HCT116 (cell line): ENCODE results near the gene NPM3. TPM values are rescaled to one million over a fixed set of nuclear protein-coding genes. Genes with fewer than 3 reads are reported as not detected.

Experiments used
- ATAC-seq: fragments of 200-7000 bp; cut with Tn5 transposase; 2 replicates; pipeline ENCODE4 v1.9.1; 2020; ENCODE audit warnings: mild to moderate bottlenecking, moderate library complexity
- BruUV-seq: library from RNA; stranded (reverse); fragments of 400-500 nt; replicated peaks from 2 replicates; lab custom pipeline; 2021; lab: Mats Ljungman, UMichigan
- CTCF ChIA-PET: fragments of 300-600 bp; sonication (Branson Sonifier 250); formaldehyde crosslinking; loops from one replicate; lab custom pipeline; 2021; ENCODE audit warnings: antibody characterized with exemption; lab: Charles Lee
- POLR2A ChIA-PET: fragments of 300-600, 350-600 bp; sonication (Branson Sonifier 250); formaldehyde crosslinking; loops from one replicate; lab custom pipeline; 2021; ENCODE audit warnings: antibody characterized with exemption; lab: Charles Lee
- RAD21 ChIA-PET, 2 experiments: fragments of 300-600 bp; sonication (Branson Sonifier 250); formaldehyde crosslinking; loops; one replicate each; lab custom pipeline; 2023; ENCODE audit warnings: low total read pairs in 2 of 2; ENCODE audit not compliant: uncharacterized antibody in 2 of 2, unreplicated experiment in 2 of 2, low non-redundant PET in 1 of 2; lab: Charles Lee
- DNase-seq: peaks from one replicate; pipeline ENCODE4 v3.0.0-alpha.2; 2010; ENCODE audit warnings: low read depth, low spot score
- H2AFZ ChIP-seq: fragments of 200-600 bp; shearing (Covaris generic), sonication (generic); 2 replicates; pipeline ENCODE4 v1.6.1; 2017; ENCODE audit warnings: low read depth, mixed run types, mixed read lengths, antibody characterized with exemption, low read length; ENCODE audit not compliant: poor library complexity, severe bottlenecking
- H3K27ac ChIP-seq: 2 replicates; pipeline ENCODE4 v1.5.1; 2012; ENCODE audit warnings: low read depth, low read length
- H3K27me3 ChIP-seq: fragments of 200-600 bp; sonication (generic); 2 replicates; pipeline ENCODE4 v1.6.1; 2016; ENCODE audit warnings: mixed run types, low read length, mixed read lengths; ENCODE audit not compliant: insufficient read depth
- H3K36me3 ChIP-seq, 2 experiments: fragments of 200-500 bp in 1 of 2; fragments of 200-600 bp in 1 of 2; sonication (Bioruptor generic) in 1 of 2; sonication (generic) in 1 of 2; 2 replicates each; pipeline versions ENCODE4 v1.5.1 to v1.6.1; 2014 to 2016; ENCODE audit warnings: low read length in 2 of 2, inconsistent platforms in 1 of 2, mixed read lengths in 1 of 2, mixed run types in 1 of 2; ENCODE audit not compliant: insufficient read depth in 2 of 2, control insufficient read depth in 1 of 2
- H3K4me1 ChIP-seq, 2 experiments: fragments of 200-600 bp in 1 of 2; sonication (generic) in 1 of 2; 2 replicates each; pipeline versions ENCODE4 v1.5.1 to v1.6.1; 2012 to 2017; ENCODE audit warnings: low read length in 2 of 2, inconsistent platforms in 1 of 2, mild to moderate bottlenecking in 1 of 2, mixed read lengths in 1 of 2, mixed run types in 1 of 2, moderate library complexity in 1 of 2; ENCODE audit not compliant: insufficient read depth in 2 of 2, control insufficient read depth in 1 of 2
- H3K4me2 ChIP-seq: fragments of 200-600 bp; sonication (generic); 2 replicates; pipeline ENCODE4 v1.6.1; 2017; ENCODE audit warnings: mixed run types, low read length, mixed read lengths
- H3K4me3 ChIP-seq, 2 experiments: fragments of 200-600 bp in 1 of 2; sonication (generic) in 1 of 2; replicated peaks in 1 of 2; 2 replicates each; pipeline ENCODE4 v1.5.1; 2011 to 2016; ENCODE audit warnings: low read length in 2 of 2, control low read depth in 1 of 2, low read depth in 1 of 2, mild to moderate bottlenecking in 1 of 2, mixed read lengths in 1 of 2, mixed run types in 1 of 2
- H3K79me2 ChIP-seq: fragments of 200-600 bp; sonication (generic); 2 replicates; pipeline ENCODE4 v1.6.1; 2017; ENCODE audit warnings: mild to moderate bottlenecking, mixed run types, low read length, moderate library complexity, mixed read lengths; ENCODE audit not compliant: insufficient read depth
- H3K9ac ChIP-seq: fragments of 200-600 bp; sonication (generic); 2 replicates; pipeline ENCODE4 v1.6.1; 2016; ENCODE audit warnings: low read length, mixed read lengths
- H3K9me2 ChIP-seq: fragments of 200-600 bp; sonication (generic), shearing (Covaris generic); 2 replicates; pipeline ENCODE4 v1.6.1; 2017; ENCODE audit warnings: mixed run types, mild to moderate bottlenecking, moderate library complexity; ENCODE audit not compliant: insufficient read depth
- H3K9me3 ChIP-seq, 2 experiments: fragments of 200-500 bp in 1 of 2; fragments of 200-600 bp in 1 of 2; sonication (Bioruptor generic) in 1 of 2; sonication (generic) in 1 of 2; 2 replicates each; pipeline ENCODE4 v1.6.1; 2014 to 2017; ENCODE audit warnings: low read length in 2 of 2, mixed read lengths in 2 of 2, inconsistent platforms in 1 of 2, low read depth in 1 of 2, mild to moderate bottlenecking in 1 of 2, mixed run types in 1 of 2, moderate library complexity in 1 of 2; ENCODE audit not compliant: control insufficient read depth in 1 of 2, insufficient read depth in 1 of 2
- H4K20me1 ChIP-seq: fragments of 200-600 bp; sonication (generic), shearing (Covaris generic); 2 replicates; pipeline ENCODE4 v1.6.1; 2017; ENCODE audit warnings: mixed run types, mild to moderate bottlenecking, moderate library complexity; ENCODE audit not compliant: insufficient read depth
- CBX3 ChIP-seq: IDR thresholded peaks from 2 replicates; pipeline ENCODE4 v1.6.1; 2012; ENCODE audit warnings: low read depth
- CTCF ChIP-seq, 3 experiments: fragments of 200-600 bp in 1 of 3; sonication (generic) in 1 of 3; IDR thresholded peaks in 2 of 3; conservative IDR thresholded peaks in 1 of 3; 2 replicates each; pipeline ENCODE4 v1.5.1; 2012 to 2017; ENCODE audit warnings: low read depth in 2 of 3, low read length in 2 of 3, antibody characterized with exemption in 1 of 3, borderline replicate concordance in 1 of 3, control low read depth in 1 of 3, mild to moderate bottlenecking in 1 of 3, mixed read lengths in 1 of 3, mixed run types in 1 of 3, moderate library complexity in 1 of 3; ENCODE audit not compliant: insufficient read depth in 1 of 3
- ELF1 ChIP-seq: IDR thresholded peaks from 2 replicates; pipeline ENCODE4 v1.6.1; 2012; ENCODE audit warnings: low read depth, borderline replicate concordance
- EZH2 ChIP-seq: fragments of 200-600 bp; sonication (generic); IDR thresholded peaks from 2 replicates; pipeline ENCODE4 v1.6.1; 2017; ENCODE audit warnings: antibody characterized with exemption, mixed run types
- EZH2phosphoT487 ChIP-seq: fragments of 200-600 bp; IDR thresholded peaks from 2 replicates; pipeline ENCODE4 v1.6.1; 2018; ENCODE audit warnings: antibody characterized with exemption, borderline replicate concordance
- FOSL1 ChIP-seq: IDR thresholded peaks from 2 replicates; pipeline ENCODE4 v1.6.1; 2012; ENCODE audit warnings: low read depth
- JUND ChIP-seq: IDR thresholded peaks from 2 replicates; pipeline ENCODE4 v1.6.1; 2012
- POLR2A ChIP-seq: IDR thresholded peaks from 2 replicates; pipeline ENCODE4 v1.7.0; 2011; ENCODE audit warnings: borderline replicate concordance; ENCODE audit not compliant: insufficient read depth, insufficient read length; ENCODE audit errors: extremely low read depth
- POLR2AphosphoS5 ChIP-seq: IDR thresholded peaks from 2 replicates; pipeline ENCODE4 v1.6.1; 2011; ENCODE audit warnings: mild to moderate bottlenecking, low read depth, low read length, moderate library complexity
- RAD21 ChIP-seq: IDR thresholded peaks from 2 replicates; pipeline ENCODE4 v1.6.1; 2012; ENCODE audit warnings: low read depth, mild to moderate bottlenecking
- REST ChIP-seq: IDR thresholded peaks from 2 replicates; pipeline ENCODE4 v1.6.1; 2012; ENCODE audit warnings: low read depth
- SP1 ChIP-seq: IDR thresholded peaks from 2 replicates; pipeline ENCODE4 v1.6.1; 2012; ENCODE audit warnings: low read depth
- TCF7L2 ChIP-seq: IDR thresholded peaks from 2 replicates; pipeline ENCODE4 v1.7.0; 2011; ENCODE audit warnings: borderline replicate concordance, inconsistent platforms; ENCODE audit not compliant: insufficient read depth, insufficient read length; ENCODE audit errors: extremely low read depth
- YY1 ChIP-seq: IDR thresholded peaks from 2 replicates; pipeline ENCODE4 v1.6.1; 2011; ENCODE audit warnings: low read length, low read depth, moderate library complexity, mild to moderate bottlenecking; ENCODE audit not compliant: insufficient replicate concordance; ENCODE audit errors: extremely low read depth
- ZFX ChIP-seq: fragments of 450-650 bp; IDR thresholded peaks from 2 replicates; pipeline ENCODE4 v1.6.1; 2017
- ZNF274 ChIP-seq: fragments of 200-500 bp; sonication (Bioruptor generic); IDR thresholded peaks from 2 replicates; pipeline ENCODE4 v1.6.1; 2014; ENCODE audit warnings: mild to moderate bottlenecking, low read depth, low read length, inconsistent platforms
- intact Hi-C: fragments of 100-400 bp; cut with micrococcal nuclease; formaldehyde crosslinking; loops from 2 replicates; pipeline ENCODE4 v1.10.0; 2022
- total RNA-seq: library from RNA; stranded (reverse); gene quantifications from one replicate; pipeline ENCODE4 v1.2.1, GENCODE V29; 2021; ENCODE audit not compliant: unreplicated experiment
- TF ChIP-seq, protein P1 (sequence below): IDR thresholded peaks from 2 replicates; pipeline ENCODE4 v1.6.1; 2011; ENCODE audit warnings: mild to moderate bottlenecking, low read length, moderate library complexity; ENCODE audit not compliant: insufficient replicate concordance; ENCODE audit errors: extremely low read depth
- TF ChIP-seq, protein P2 (sequence below): IDR thresholded peaks from 2 replicates; pipeline ENCODE4 v1.6.1; 2012

The NPM3 gene
- total RNA-seq, 1 experiment from 2014 or later = 267 TPM

GRCh38 chr10:101752241-101752640 lies 31.0 kb downstream of the NPM3 start:
- no TSS peak for BruUV-seq
- CTCF ChIA-PET = interaction anchor here (1.1 to 1.5 kb wide), 2 partner anchors 29 to 150 kb away, joined by 3 to 4 read pairs; no protein-coding TSS in a partner anchor
- intact Hi-C loops = no loop called here

More at GRCh38 chr10:101752241-101752640, 31.0 kb downstream of the NPM3 start:
- Histone ChIP-seq H3K9me2 (no peaks in the 10 kb centered on the region), H3K27ac (no peak overlapping the region), H3K4me1 (no peaks in the 10 kb centered on the region), H2AFZ (no peak overlapping the region), H3K27me3 (no peaks in the 10 kb centered on the region), H3K36me3 (no peaks in the 10 kb centered on the region), H4K20me1 (no peaks in the 10 kb centered on the region), H3K4me2 (no peak overlapping the region), H3K9me3 (no peaks in the 10 kb centered on the region), H3K4me3 (no peak overlapping the region), H3K79me2 (no peaks in the 10 kb centered on the region), H3K9ac (no peak overlapping the region)
- DNase-seq (no peak), ATAC-seq (no peak)
- POLR2A ChIA-PET = no interaction called here
- TF ChIP-seq RAD21 (no peak), FOSL1 (no peak), ELF1 (no peak), POLR2A (no peak), ZNF274 (no peak), YY1 (no peak), CTCF (IDR thresholded peaks at IDR 0.05 in 2 of 3, conservative IDR thresholded peaks at IDR 0.05 in 1 of 3; ENCODE audit: borderline replicate concordance in 1 of 3, insufficient read depth in 1 of 3, low read depth in 2 of 3, low read length in 2 of 3) (no peak), ZFX (no peak), POLR2AphosphoS5 (no peak), CBX3 (no peak), TCF7L2 (no peak), EZH2phosphoT487 (no peak), EZH2 (no peak), SP1 (no peak), JUND (no peak), REST (no peak)
- TF ChIP-seq, protein P1, sequence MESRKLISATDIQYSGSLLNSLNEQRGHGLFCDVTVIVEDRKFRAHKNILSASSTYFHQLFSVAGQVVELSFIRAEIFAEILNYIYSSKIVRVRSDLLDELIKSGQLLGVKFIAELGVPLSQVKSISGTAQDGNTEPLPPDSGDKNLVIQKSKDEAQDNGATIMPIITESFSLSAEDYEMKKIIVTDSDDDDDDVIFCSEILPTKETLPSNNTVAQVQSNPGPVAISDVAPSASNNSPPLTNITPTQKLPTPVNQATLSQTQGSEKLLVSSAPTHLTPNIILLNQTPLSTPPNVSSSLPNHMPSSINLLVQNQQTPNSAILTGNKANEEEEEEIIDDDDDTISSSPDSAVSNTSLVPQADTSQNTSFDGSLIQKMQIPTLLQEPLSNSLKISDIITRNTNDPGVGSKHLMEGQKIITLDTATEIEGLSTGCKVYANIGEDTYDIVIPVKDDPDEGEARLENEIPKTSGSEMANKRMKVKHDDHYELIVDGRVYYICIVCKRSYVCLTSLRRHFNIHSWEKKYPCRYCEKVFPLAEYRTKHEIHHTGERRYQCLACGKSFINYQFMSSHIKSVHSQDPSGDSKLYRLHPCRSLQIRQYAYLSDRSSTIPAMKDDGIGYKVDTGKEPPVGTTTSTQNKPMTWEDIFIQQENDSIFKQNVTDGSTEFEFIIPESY = no peak
- TF ChIP-seq, protein P2, sequence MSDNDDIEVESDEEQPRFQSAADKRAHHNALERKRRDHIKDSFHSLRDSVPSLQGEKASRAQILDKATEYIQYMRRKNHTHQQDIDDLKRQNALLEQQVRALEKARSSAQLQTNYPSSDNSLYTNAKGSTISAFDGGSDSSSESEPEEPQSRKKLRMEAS = no peak
- RAD21 ChIA-PET = interaction anchor here in 1 of 2 experiments (0.6 kb wide), 1 partner anchor 134 kb away, joined by 3 read pairs; no protein-coding TSS in a partner anchor
